GM21515 (cell line): ENCODE data around the gene SPATA25.
"Not testable (repeated sequence)": the region's sequence is repeated elsewhere in the genome, so short reads cannot be mapped to it uniquely, and the experiment has no call there.

ENCODE experiments used
- ATAC-seq: cut with Tn5 transposase; IDR thresholded peaks from one replicate; pipeline ENCODE4 v1.9.1; 2021; ENCODE audit not compliant: unreplicated experiment

The SPATA25 gene

DNA sequence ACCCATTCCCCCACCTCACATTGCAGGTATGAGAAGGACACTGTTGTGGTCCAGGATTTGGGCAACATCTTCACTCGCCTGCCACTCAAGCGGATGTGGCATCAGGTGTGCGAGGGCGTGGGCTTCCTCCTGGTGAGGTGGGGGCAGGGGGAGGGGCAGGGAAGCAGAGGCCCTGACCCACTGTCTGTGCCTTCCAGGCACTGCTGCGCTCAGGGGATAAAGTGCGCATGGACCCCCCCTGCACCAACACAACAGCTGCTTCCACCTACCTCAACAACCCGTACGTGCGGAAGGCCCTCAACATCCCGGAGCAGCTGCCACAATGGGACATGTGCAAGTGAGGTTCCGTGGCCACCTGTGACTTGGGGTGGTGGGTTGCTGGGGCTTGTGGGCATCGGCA lies 7.4 kb upstream of the SPATA25 start:
- no peak for ATAC-seq

- ATAC-seq: no peak
Measured at GRCh38 chr20:45893831-45894230, 6.4 kb upstream of the SPATA25 start.

DNA sequence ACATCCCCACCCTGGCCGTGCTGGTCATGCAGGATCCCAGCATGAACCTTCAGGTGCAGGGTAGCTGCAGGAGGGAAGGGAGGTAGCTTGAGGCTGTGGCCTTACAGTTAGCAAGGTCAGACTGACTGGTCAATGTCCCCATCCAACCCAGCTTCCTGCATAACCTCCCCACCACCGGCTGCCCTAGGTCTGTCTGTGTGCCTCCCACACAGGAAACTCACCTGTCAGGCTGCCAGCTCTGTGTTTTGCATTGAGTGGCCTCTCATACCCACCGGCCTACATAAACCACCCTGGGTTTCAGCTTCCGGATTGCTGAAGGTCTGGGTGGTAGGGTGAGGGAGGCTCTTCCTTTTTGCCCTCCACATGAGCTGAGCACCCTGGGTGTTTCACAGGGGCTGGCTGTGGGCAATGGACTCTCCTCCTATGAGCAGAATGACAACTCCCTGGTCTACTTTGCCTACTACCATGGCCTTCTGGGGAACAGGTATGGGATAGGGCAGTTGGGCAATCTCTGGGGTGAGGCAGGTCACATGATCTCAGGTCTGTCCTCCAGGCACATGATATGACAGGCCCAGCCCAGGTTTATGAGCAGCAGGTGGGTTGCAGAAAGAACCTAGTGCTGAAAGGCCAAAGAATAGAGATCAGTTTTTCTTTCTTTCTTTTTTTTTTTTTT lies 5.5 kb upstream of the SPATA25 start:
- no peak for ATAC-seq

- no peak for ATAC-seq
Measured at GRCh38 chr20:45892049-45892825, 4.8 kb upstream of the SPATA25 start.

- ATAC-seq: peak; percentile 60
Measured at GRCh38 chr20:45890985-45891983, 3.9 kb upstream of the SPATA25 start, which contains the start of the genes CTSA and NEURL2. Gene CTSA (plus strand): TSS chr20:45891335. CDS start chr20:45891569, 234 bp downstream. Gene NEURL2 (minus strand): TSS chr20:45891208. CDS start chr20:45890991, 217 bp downstream.

DNA sequence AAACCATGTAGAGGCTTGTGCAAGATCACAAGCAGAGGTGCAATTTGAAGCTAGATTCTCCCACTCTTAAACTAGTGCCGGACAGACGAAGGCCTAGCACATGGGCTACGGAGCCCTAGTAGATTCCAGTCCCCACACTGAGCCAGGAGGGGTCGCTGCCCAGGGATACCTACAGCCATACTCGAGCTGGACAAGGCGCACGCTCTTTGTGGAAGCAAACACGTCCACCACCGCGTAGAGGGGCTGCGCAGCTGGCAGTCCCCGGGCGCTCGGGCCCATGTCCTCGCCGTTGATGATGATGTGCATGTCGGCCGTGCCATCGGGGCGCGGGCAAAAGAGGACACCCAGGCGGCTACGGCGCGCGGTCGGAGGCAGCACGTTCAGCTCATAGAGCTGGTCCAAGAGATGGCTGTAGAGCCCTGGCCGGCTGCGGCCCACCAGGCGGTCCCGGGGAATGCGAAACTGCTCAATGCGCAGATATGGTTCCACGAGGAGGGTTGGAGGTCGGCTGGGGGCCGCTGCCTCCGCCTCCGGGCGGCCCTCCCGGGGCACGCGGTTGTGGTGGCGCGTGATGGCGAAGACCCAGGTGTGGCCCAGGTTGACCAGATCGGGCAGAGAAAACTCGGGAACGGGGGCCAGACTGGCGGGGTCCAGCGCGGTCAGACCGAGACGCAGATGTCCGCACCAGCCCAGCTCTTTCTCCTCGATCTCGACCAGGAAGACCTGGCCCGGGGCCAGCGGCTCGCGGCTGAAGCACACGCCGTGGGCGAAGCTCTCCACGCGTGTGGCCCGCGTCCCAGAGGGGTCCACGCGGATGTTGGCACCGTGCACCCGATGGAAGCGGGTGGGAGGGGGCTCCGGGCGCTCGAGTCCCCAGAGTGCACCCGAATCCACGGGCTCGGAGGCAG lies 2.9 kb upstream of the SPATA25 start:
- ATAC-seq: no peak

DNA sequence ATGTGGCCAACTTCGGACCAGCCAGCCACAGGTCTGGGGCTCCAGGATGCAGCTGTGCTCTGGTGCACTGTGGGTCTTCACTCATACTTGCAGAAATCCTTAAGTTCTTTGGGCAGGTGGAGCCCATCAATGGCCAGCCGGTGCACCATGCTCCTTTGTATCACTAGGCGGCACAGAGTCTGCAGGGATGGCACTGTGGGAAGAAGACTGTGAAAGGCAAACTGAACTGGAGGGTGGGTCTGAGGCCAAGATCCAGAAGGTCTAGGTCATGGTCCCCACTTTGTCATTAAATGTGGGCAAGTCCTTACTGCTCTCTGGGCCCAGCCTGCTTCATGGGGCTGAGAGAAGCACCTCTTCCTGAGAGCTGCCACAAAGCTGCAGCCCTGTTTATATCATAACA lies 1.3 kb upstream of the SPATA25 start:
- ATAC-seq: no peak

- ATAC-seq: no peak
Measured at GRCh38 chr20:45886590-45887345, 654 bp downstream of the SPATA25 start.

DNA sequence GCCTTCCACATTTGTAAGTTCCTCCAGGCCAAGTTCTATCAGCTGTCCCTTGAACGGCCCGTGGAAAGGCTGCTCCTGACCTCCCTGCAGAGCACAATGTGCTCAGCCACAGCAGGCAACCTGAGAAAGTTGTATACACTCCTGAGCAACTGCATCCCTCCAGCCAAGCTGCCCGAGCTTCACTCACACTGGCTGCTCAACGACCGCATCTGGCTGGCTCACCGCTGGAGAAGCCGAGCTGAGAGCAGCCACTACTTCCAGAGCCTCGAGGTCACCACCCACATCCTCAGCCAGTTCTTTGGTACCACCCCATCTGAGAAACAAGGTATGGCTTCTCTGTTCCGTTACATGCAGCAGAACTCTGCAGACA lies 4.3 kb downstream of the SPATA25 start:
- ATAC-seq: no peak

DNA sequence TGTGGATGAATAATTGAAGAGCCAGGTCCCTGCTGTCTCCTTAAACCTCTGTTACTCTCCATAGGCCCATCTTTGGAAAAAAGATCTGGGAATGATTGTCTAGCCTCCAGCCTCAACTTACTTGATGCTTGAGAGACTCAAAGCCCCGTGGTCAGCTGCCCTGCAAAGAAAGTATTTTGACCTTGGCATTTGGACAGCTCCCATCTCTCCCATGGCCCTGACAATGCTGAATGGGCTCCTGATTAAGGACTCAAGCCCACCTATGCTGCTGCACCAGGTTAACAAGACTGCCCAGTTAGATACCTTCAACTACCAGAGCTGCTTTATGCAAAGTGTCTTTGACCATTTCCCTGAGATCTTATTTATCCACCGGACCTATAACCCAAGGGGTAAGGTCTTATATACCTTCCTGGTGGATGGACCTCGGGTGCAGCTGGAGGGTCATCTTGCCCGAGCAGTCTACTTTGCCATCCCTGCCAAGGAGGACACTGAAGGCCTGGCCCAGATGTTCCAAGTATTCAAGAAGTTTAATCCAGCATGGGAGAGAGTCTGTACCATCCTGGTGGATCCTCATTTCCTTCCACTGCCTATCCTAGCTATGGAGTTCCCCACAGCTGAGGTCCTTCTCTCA lies 4.8 kb downstream of the SPATA25 start:
- no peak for ATAC-seq

DNA sequence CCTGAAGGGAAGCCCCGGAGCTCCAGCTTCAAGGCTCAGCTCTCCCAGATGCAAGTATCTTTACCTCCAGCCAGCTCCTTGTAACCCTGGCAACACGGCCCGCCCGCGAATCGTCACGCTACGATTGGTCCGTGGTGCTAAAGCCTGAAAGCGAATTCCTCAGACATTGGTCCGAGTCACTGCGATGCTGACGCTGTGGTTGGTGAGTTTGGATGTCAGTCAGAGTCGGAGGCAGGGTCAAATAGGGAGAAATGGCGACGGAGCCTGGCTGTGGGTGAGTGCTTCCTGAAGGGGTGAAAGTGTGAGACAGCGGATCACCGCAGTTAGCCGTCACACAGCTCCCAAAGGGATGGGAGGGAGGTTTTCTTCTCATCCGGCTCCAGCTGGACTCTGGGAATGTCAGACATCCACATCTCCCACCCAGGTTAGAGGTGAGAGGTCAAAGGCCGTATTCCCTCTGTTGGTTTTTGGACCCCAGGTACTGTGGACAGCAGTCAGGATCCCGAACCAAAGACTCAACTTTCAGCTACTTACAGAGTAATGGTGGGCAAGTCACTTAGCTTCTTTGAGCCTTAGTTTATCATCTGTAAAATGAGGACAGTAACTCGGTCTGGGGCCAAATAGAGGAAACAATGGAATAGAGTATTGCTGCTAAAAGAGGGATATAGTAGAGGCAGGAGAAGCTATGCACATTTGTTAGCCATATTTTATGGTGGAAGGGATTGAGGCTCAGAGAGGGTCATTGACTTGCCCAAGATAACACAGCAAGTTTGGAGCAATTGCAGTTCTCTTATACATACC lies 6.2 kb downstream of the SPATA25 start, which contains the start of gene ZSWIM1:
Gene ZSWIM1 (plus strand): TSS at position 240 of the 801 bp plus-strand sequence. CDS start 1,366 bp downstream, outside the sequence.
- ATAC-seq: peak; percentile 95

GRCh38 chr20:45878076-45878761 lies 9.2 kb downstream of the SPATA25 start:
- ATAC-seq: no peak

GRCh38 chr20:45874576-45874975 lies 12.8 kb downstream of the SPATA25 start:
- ATAC-seq: no peak

DNA sequence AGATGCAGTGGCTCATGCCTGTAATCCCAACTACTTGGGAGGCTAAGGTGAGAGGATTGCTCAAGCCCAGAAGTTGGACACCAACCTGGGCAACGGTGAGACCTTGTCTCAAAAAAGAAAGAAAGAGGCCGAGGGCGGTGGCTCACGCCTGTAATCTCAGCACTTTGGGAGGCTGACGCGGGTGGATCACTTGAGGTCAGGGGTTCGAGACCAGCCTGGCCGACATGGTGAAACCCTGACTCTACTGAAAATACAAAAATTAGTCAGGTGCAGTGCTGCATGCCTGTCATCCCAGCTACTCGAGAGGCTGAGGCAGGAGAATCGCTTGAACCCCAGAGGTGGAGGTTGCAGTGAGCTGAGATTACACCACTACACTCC lies 13.3 kb downstream of the SPATA25 start:
- not testable (repeated sequence) for ATAC-seq

DNA sequence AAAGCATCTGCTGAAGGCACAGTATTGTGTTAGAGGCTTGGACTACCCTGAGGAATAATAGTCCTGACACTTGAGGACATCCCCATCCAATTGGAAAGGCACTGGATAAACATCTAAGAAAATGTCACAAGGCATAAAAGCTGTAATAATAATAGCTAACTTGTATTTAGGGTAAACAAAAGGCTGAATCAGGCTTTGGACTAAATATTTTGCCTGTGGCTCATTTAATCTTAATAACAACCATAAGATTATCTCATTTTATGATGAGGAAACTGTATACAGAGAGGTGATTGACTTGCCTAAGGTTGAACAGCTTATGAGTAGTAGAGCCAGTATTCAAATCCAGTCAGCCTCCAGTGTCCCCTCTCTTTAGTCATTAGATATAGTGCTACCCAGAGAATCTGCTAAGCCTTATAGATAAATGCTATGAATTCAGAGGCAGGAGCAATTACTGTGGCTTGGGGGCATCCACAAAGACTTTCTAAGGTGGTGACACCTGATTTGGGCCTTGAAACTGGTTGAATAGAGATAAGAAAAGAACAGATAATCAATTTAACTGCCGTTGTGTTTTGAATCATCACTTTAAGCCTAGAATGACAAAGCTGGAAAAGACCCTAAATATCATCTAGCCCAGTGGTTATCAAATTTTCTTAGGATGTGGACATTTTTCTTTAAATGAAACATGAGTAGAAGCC lies 13.9 kb downstream of the SPATA25 start:
- ATAC-seq: no peak

DNA sequence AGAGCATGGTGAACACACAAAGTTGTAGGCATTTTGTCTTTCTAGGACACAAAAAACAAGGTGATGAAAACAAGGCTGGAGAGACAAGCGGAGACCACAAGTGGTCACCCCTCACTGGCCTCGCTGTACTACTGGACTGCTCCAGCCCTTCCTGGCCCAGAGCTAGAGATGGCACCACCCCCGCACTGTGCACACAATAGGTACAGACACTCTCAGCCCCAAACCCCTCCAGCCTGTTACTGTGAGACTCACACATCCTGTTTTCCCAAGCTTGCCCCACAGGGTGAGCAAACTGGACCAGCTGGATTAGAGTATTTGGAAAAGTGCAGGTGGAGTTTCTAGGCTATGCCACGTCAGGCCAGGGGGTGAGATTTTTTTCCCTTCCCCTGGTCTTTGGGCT lies 14.8 kb downstream of the SPATA25 start:
- no peak for ATAC-seq

DNA sequence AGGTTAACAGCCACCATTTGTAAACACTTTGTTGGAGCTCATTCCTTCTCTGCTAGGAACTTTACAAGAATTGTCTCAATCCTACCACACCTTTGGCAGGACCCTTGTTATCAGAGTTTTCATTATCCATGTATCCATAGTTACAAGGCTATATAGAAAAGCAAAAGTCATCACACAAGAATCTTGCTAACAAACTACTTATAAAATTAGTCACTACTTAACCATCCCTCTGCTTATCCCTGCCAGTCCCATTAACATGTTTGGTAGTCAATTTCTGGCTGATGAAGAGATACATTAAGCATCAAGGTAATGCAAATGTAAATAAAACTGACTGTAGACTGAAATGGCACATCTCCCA lies 19.6 kb downstream of the SPATA25 start:
- no peak for ATAC-seq
